CD4-positive, alpha-beta T cell (primary cell): ENCODE data around the gene TOM1L2. TPM values are rescaled to one million over a fixed set of nuclear protein-coding genes. Genes with fewer than 3 reads are reported as not detected.

Experiments
- ATAC-seq: fragments of 200-7000 bp; cut with Tn5 transposase; one replicate; pipeline ENCODE4 v1.10.0; 2022; ENCODE audit warnings: mild to moderate bottlenecking; ENCODE audit not compliant: poor library complexity
- CTCF ChIA-PET: fragments of 350-600 bp; sonication (Branson Sonifier 250); formaldehyde crosslinking; loops from one replicate; lab custom pipeline; 2021; ENCODE audit warnings: antibody characterized with exemption, inconsistent platforms; lab: Charles Lee
- POLR2A ChIA-PET: fragments of 350-600 bp; sonication (Branson Sonifier 250); formaldehyde crosslinking; loops from one replicate; lab custom pipeline; 2021; ENCODE audit warnings: antibody characterized with exemption, inconsistent platforms; lab: Charles Lee
- DNase-seq, 14 experiments: peaks; one replicate each; pipeline ENCODE4 v3.0.0-alpha.2; 2013 to 2020; ENCODE audit warnings: mixed read lengths in 2 of 14
- H3K27ac ChIP-seq, 2 donors: one replicate each; pipeline versions ENCODE4 v1.5.1 to v1.7.0; 2013; ENCODE audit warnings: low read length in 2 of 2, low read depth in 1 of 2, mild to moderate bottlenecking in 1 of 2
- H3K27me3 ChIP-seq, 2 experiments: 1 replicate in 1 of 2; 2 replicates in 1 of 2; pipeline versions ENCODE4 v1.6.1 to v1.7.0; 2013; ENCODE audit warnings: low read length in 2 of 2, control low read depth in 1 of 2, mild to moderate bottlenecking in 1 of 2, moderate library complexity in 1 of 2; ENCODE audit not compliant: insufficient read depth in 2 of 2, control insufficient read depth in 1 of 2
- H3K36me3 ChIP-seq: one replicate; pipeline ENCODE4 v1.6.1; 2013; ENCODE audit warnings: low read length, control low read depth; ENCODE audit not compliant: insufficient read depth
- H3K4me1 ChIP-seq: one replicate; pipeline ENCODE4 v1.6.1; 2013; ENCODE audit warnings: low read length, control low read depth; ENCODE audit not compliant: insufficient read depth
- H3K4me3 ChIP-seq: one replicate; pipeline ENCODE4 v1.5.1; 2013; ENCODE audit warnings: mild to moderate bottlenecking, low read length, moderate library complexity
- H3K9me3 ChIP-seq, 2 experiments: 1 replicate in 1 of 2; 2 replicates in 1 of 2; pipeline versions ENCODE4 v1.6.1 to v1.7.0; 2013; ENCODE audit warnings: low read length in 2 of 2, mild to moderate bottlenecking in 2 of 2, control low read depth in 1 of 2, moderate library complexity in 1 of 2; ENCODE audit not compliant: control insufficient read depth in 1 of 2, insufficient read depth in 1 of 2
- H3K27ac Mint-ChIP-seq: one replicate; pipeline ENCODE4 v1.8.0; 2020; ENCODE audit warnings: mixed read lengths
- H3K27me3 Mint-ChIP-seq: one replicate; pipeline ENCODE4 v1.8.0; 2021; ENCODE audit warnings: mixed read lengths
- H3K36me3 Mint-ChIP-seq: one replicate; pipeline ENCODE4 v1.8.0; 2021; ENCODE audit warnings: low read depth, mixed read lengths
- H3K4me1 Mint-ChIP-seq: one replicate; pipeline ENCODE4 v1.8.0; 2021; ENCODE audit warnings: low read depth, mixed read lengths
- H3K4me3 Mint-ChIP-seq: one replicate; pipeline ENCODE4 v1.8.0; 2020; ENCODE audit warnings: mild to moderate bottlenecking, mixed read lengths
- H3K9me3 Mint-ChIP-seq: one replicate; pipeline ENCODE4 v1.8.0; 2020; ENCODE audit warnings: mixed read lengths
- intact Hi-C, 2 experiments: fragments of 100-400 bp; cut with DNase I in 1 of 2; cut with micrococcal nuclease in 1 of 2; formaldehyde crosslinking; loops; one replicate each; pipeline versions ENCODE4 v1.15.1 to v1.9.0; 2023 to 2025; cut with DNase I, micrococcal nuclease
- total RNA-seq, 174 experiments: library from RNA in 2 of 174; stranded (reverse) in 2 of 174; gene quantifications; one replicate each; pipeline ENCODE4 v1.2.3 and lab custom pipeline; 2021 to 2026
- TF ChIP-seq, protein P1 (sequence below): fragments of 200-600 bp; IDR thresholded peaks from one replicate; pipeline ENCODE4 v1.8.0; 2022; ENCODE audit warnings: antibody characterized with exemption, mild to moderate bottlenecking

TOM1L2 gene
- total RNA-seq, 2 experiments from 2014 or later = 28.5 to 30.5 TPM

- no peaks in the 10 kb centered on the region for H3K9me3 ChIP-seq
- no peak overlapping the region for H3K27ac ChIP-seq
- intact Hi-C loops = no loop called here
- no peak overlapping the region for H3K4me3 ChIP-seq
- H3K4me1 ChIP-seq = no peaks in the 10 kb centered on the region
- TF ChIP-seq, protein P1, sequence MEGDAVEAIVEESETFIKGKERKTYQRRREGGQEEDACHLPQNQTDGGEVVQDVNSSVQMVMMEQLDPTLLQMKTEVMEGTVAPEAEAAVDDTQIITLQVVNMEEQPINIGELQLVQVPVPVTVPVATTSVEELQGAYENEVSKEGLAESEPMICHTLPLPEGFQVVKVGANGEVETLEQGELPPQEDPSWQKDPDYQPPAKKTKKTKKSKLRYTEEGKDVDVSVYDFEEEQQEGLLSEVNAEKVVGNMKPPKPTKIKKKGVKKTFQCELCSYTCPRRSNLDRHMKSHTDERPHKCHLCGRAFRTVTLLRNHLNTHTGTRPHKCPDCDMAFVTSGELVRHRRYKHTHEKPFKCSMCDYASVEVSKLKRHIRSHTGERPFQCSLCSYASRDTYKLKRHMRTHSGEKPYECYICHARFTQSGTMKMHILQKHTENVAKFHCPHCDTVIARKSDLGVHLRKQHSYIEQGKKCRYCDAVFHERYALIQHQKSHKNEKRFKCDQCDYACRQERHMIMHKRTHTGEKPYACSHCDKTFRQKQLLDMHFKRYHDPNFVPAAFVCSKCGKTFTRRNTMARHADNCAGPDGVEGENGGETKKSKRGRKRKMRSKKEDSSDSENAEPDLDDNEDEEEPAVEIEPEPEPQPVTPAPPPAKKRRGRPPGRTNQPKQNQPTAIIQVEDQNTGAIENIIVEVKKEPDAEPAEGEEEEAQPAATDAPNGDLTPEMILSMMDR = no peak
- Mint-ChIP-seq H3K27me3 (no peaks in the 10 kb centered on the region), H3K36me3 (peaks cover 94% of the 10 kb centered on the region), H3K27ac (no peak overlapping the region), H3K4me3 (no peak overlapping the region), H3K9me3 (no peaks in the 10 kb centered on the region), H3K4me1 (no peaks in the 10 kb centered on the region)
- ChIA-PET CTCF (no interaction called here), POLR2A (no interaction called here)
- no peaks in the 10 kb centered on the region for H3K27me3 ChIP-seq
- ATAC-seq (no peak), DNase-seq (no peak)
- H3K36me3 ChIP-seq = peaks cover 84% of the 10 kb centered on the region
Measured at GRCh38 chr17:17880577-17881196, 91.5 kb downstream of the TOM1L2 start.

DNA sequence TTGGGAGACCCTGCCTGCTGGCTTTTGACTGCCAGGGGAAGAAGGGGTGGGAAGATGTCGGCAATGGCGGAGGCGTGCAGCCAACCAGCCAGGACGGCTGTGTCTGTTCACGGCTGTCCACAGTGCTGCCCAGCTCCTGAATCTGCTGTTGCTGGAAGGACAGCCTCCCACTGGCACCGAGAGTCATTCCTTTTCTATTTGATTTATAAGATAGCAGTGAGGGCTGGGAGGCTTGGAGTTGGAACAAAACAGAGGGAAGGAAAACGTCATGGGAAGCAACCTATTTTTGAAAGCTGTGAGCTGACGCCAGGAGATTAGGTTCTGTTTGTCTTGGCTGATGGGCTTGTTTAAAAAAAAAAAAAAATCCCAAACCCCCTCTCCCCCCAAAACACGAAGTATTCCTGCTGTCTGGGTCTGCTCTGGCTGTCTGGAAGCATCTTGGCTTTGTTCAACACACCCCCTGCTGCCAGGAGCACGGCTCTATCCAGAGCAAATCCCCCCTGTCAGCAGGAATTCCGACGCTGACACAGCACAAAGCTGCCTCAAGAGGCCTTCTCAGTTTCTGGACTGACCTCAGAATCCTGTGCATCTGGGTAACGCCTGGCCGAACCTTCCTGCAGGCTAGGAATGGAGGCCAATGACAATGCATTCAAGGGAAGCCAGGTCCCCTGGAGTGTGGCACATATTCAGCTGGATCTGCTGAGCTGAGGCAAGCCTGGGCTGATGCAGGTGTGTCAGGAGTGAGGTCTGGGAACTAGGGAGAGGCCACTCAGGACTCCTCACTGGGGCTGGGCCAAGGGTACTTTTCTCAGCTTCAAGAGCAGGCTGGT, 94.5 kb downstream of the TOM1L2 start:
- no peaks in the 10 kb centered on the region for H3K9me3 Mint-ChIP-seq
- H3K4me1 Mint-ChIP-seq = no peaks in the 10 kb centered on the region
- no peaks in the 10 kb centered on the region for H3K27me3 Mint-ChIP-seq
- no peak overlapping the region for H3K27ac ChIP-seq
- H3K27me3 ChIP-seq = no peaks in the 10 kb centered on the region
- H3K36me3 ChIP-seq = peaks cover 75% of the 10 kb centered on the region
- TF ChIP-seq, protein P1 = no peak
- H3K27ac Mint-ChIP-seq = no peak overlapping the region
- no peak for ATAC-seq
- H3K4me3 Mint-ChIP-seq = no peak overlapping the region
- no peaks in the 10 kb centered on the region for H3K4me1 ChIP-seq
- CTCF ChIA-PET = no interaction called here
- POLR2A ChIA-PET = no interaction called here
- no peak overlapping the region for H3K4me3 ChIP-seq
- intact Hi-C loops = no loop called here
- peaks cover 80% of the 10 kb centered on the region for H3K36me3 Mint-ChIP-seq
- DNase-seq = no peak
- H3K9me3 ChIP-seq = no peaks in the 10 kb centered on the region

DNA sequence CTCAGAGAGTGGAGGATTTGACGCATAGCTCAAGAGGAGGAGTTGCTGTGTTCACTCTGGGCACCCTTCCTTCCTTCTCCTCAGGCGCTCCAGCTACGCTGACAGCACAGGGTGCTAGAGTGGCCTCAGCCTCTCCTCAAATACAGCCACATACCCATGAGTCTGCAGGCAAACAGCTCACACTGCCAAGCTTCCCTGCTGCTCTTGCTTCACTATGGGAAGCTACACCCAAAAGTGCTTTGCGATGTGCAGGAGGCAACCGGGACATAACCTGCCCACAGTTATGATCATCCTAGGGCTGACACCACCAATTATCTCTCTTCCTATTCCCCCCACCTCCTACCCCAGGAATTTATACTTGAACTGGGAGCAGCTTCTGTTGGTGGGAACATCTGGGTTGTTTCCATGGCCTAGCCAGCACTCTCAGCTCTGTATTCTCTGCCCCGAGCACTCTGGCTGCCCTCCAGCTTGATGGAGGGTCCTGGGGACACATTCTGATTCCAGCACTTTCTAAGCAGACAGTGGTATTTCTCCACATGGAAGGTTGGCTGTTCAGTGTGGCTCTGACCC, 95.2 kb downstream of the TOM1L2 start:
- H3K36me3 Mint-ChIP-seq = peaks cover 79% of the 10 kb centered on the region
- ChIA-PET POLR2A (no interaction called here), CTCF (no interaction called here)
- ATAC-seq (no peak), DNase-seq (no peak)
- no peak overlapping the region for H3K4me3 Mint-ChIP-seq
- H3K9me3 Mint-ChIP-seq = no peaks in the 10 kb centered on the region
- TF ChIP-seq, protein P1 = no peak
- H3K9me3 ChIP-seq = no peaks in the 10 kb centered on the region
- H3K4me1 ChIP-seq = no peaks in the 10 kb centered on the region
- no peaks in the 10 kb centered on the region for H3K4me1 Mint-ChIP-seq
- H3K27ac ChIP-seq = no peak overlapping the region
- intact Hi-C loops = no loop called here
- no peak overlapping the region for H3K27ac Mint-ChIP-seq
- no peaks in the 10 kb centered on the region for H3K27me3 ChIP-seq
- no peaks in the 10 kb centered on the region for H3K27me3 Mint-ChIP-seq
- H3K36me3 ChIP-seq = peaks cover 68% of the 10 kb centered on the region
- H3K4me3 ChIP-seq = no peak overlapping the region
